ENCODE measurements around the gene CYB561A3.

Gene CYB561A3

DNA sequence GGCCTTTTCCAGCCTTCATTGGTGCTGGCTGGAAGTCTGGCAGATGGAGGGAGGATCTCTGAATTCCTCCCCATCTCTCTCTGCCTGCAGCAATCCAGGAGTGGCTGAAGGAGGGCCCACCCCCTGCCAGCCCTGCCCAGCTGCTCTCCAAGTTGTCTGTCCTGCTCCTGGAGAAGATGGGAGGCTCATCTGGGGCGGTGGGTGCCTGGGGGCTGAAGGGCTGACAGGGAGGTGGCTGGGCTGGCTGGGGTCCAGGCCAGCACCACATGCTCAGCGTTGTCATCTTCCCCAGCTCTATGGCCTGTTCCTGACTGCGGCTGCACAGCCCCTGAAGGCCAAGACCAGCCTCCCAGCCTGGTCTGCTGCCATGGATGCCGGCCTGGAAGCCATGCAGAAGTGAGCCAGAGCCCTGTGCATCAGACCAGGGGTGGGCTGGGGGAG, 16.5 kb downstream of the CYB561A3 start:
- no peak for DNase-seq (ENCODE audit: low read depth)

DNA sequence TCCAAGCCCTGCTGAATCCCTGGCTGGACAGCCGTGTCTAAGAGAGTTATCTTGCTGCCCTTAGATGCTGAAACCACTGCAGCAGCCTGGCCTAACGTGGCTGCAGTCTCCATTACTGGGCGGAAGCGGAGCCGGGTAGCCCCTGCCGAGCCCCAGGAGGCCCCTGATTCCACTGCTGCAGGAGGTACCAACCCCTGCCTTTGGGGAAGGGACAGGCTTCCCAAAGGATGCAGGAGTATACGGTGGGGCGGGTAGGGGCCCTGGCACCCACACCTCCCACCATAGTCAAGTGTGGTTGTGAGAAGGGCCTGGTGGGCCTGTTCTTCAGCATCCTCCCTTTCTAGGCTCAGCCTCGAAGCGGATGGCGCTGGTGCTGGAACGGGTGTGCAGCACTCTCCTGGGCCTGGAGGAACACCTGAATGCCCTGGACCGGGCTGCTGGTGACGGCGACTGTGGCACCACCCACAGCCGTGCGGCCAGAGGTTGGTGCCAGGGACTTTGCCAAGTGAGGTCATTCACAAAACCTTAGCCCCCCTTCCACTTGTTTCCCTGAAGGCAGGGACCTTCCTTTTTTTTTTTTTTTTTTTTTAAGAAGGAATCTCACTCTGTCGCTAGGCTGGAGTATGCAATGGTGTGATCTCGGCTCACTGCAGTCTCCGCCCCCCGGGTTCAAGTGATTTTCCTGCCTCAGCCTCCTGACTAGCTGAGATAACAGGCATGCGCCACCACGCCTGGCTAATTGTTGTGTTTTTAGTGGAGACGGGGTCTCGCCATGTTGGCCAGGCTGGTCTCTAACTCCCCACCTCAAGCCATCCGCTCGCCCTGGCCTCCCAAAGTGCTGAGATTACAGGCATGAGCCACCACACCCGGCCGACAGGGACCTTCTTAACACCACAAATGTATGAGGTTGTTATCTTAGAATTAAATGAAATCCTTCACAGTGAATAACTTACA, 17.6 kb downstream of the CYB561A3 start:
- DNase-seq (ENCODE audit: low read depth), result no peak

DNA sequence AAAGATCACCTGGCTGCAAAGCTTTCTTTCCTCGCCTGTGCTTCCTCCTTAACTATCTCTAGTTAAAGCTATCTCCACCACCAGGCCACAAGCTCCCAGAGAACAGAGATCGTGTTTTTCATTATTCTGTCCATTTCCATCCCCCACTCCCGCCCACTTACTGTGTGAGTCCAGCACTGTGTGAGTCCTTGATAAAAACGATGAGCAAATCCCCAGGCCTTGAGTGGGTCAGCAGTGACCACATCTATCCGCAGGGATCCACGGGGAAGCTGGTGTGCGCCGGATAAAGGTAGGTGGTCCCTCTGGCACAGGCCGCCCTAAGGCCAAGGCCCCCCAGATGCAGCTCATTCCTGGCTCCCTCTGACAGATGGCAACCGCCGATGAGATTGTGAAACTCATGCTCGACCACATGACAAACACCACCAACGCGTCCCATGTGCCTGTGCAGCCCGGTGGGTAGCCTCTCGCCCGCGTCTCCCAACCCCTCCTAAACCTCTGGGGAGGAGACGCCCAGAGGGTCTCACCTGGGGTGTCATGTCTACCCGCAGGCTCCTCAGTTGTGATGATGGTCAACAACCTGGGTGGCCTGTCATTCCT, 19.4 kb downstream of the CYB561A3 start:
- no peak for DNase-seq (ENCODE audit: low read depth)

DNA sequence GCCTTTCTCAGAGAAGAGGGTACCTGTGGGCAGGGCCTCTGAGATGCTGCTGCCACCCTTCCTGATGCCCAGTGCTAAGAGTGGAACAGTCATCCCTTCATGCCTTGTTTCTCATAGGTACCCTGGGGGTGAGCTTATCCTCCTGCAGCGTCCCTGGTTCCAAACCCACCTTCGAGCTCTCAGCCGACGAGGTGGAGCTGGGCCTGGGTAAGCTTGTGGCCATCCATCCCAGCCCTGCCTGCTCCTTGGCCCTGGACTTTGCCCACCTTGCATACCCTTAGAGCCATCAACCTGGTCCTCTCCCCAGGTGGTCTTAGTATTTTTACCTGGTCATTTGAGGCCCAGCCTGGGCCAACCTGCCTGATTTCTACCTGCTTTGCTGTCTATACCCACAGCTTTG, 20.0 kb downstream of the CYB561A3 start:
- DNase-seq (ENCODE audit: low read depth), result no peak

DNA sequence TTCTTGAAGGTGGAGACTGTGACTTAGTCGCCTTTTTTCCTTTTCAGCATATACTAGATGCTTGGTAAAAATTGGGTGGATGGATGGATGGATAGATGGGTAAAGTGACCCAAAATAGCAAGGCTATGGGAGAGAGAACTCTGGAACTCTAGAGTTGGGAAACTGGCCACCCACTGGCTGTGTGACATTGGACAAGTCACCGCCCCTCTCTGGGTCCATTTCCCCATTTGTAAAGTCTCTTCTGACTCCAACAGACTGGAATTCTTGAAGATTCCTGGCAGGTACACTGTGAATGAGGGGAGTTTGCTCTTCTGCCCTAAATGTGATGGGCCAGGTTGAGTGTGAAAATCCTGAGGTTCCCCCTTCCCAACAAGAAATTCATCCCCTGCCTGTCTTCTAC, 20.7 kb downstream of the CYB561A3 start:
- no peak for DNase-seq (ENCODE audit: low read depth)

DNA sequence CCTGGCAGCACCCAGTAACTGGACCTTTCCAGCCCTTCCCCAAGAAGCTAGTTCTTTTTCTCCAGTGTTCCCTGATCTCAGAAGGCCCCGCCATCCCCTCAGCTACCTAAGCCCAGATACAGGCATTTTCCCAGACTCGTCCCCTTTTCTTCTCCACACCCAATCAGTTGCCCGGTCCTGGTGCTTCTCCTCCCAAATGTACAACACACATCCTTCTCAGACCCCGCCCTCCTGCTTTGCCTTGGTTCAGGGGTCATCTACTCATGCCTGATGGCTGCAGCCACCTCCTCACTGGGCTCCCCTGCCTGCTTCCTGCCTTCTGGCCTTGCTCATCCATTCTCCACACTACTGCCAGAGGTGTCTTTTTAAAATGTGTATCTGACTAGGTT, 22.2 kb downstream of the CYB561A3 start:
- no peak for DNase-seq (ENCODE audit: low read depth)

DNA sequence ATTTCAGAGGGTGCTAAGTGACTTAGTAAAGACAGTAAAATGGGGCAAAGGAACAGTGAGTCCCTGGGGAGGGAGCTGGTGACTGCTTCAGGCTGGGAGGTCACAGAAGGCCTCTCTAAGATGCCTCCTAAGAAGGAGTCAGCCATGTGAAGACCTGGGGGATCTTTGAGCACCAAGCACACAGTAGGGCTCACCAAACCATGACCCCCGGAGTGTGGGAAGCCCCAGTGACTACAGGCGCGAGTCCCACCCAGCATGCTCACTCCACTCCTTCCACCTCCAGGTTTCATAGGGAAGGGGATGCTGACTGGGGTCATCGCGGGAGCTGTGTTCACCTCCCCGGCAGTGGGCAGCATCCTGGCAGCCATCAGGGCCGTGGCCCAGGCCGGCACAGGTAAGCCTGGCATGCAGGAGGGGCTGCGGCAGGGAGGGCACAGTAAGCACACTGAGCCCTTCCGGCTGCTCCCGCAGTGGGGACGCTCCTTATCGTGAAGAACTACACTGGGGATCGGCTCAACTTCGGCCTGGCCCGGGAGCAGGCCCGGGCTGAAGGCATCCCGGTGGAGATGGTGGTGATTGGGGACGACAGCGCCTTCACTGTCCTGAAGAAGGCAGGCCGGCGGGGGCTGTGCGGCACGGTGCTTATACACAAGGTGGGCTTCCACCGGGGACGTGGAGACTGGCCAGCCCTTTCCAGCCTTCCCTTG, 22.7 kb downstream of the CYB561A3 start:
- no peak for DNase-seq (ENCODE audit: low read depth)

DNA sequence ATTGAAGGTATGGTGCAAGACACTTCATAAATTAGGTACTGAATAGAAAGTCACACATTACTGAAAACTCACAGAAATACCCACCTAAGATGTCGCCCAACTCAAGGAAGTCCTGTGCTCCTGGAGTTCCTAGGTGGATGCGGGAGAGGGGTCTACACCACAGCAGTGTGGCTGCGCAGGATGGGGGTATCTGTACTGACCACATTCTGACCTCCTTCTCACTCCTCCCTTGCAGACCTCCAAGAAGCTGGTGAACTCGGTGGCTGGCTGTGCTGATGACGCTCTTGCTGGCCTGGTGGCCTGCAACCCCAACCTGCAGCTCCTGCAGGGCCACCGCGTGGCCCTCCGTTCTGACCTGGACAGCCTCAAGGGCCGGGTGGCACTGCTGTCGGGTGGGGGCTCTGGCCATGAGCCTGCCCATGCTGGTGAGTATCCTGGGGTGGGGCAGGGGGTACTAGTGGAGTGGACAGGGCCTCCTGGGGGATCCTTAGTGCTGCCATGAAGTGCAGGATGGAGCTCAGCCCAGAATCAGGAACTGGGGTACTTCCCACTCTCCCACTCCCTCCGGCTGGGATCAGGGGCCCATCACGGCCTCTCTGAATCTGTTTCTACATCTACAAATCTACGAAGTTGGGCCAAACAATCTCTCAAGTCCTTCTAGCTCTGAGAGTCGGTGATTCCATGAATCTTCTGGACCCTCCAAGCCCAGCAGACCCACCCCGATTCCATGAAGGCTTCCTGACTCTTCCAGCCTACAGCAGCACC, 23.8 kb downstream of the CYB561A3 start:
- no peak for DNase-seq (ENCODE audit: low read depth)

DNA sequence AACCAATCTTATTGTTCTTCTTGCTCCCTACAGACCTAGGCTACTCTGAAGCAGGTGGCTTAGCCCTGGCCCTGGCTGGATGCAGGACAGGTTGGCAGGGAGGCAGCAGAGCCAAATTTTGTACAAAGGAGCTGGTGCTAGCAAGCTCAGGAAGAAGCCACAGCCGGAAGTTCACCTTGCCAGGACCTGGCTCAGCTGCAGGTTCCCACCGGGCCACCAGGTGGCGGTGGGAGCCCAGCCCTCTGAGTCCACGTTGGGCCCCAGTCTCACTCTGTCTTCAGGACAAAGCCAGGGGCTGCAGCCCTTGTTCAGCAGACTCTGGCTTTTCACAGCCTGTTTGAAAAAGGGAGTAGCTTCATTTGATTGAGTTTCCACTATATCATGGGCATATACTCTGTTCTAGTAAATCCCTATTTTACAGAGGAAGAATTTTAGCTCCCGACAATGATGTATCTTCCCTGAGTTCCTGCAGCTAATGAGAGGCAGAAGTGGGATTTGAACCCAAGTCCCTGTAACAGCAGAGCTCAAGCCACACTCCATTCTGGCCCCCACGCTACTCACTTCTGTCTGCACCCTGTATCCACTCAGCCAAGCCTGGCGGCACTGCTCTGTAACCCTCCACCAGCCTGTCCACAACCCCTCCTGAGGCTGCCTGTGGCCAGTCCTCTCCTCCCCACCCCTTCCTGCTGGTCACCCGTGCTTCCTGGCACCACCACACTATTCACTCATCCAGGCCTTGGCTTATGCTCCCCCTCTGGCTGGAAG, 25.3 kb downstream of the CYB561A3 start:
- peak; percentile 57 for DNase-seq (ENCODE audit: low read depth)

DNA sequence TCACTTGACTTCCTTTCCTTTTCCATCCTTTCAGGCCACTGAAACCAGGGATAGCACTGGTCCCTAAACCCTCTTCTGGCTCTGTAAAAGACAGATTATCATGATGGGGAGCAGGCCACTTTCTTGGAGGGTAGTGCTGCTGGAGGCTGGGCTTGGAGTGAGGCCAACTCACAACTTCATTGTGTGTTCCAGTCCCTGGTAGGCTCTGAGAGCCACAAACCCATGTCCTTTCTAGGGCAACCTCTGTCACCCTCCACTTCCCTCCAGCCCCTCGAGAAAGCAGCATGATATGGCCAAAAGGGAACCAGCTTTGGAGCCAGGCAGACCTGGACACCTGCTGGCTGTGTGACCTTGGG, 26.3 kb downstream of the CYB561A3 start:
- DNase-seq (ENCODE audit: low read depth), result no peak

DNA sequence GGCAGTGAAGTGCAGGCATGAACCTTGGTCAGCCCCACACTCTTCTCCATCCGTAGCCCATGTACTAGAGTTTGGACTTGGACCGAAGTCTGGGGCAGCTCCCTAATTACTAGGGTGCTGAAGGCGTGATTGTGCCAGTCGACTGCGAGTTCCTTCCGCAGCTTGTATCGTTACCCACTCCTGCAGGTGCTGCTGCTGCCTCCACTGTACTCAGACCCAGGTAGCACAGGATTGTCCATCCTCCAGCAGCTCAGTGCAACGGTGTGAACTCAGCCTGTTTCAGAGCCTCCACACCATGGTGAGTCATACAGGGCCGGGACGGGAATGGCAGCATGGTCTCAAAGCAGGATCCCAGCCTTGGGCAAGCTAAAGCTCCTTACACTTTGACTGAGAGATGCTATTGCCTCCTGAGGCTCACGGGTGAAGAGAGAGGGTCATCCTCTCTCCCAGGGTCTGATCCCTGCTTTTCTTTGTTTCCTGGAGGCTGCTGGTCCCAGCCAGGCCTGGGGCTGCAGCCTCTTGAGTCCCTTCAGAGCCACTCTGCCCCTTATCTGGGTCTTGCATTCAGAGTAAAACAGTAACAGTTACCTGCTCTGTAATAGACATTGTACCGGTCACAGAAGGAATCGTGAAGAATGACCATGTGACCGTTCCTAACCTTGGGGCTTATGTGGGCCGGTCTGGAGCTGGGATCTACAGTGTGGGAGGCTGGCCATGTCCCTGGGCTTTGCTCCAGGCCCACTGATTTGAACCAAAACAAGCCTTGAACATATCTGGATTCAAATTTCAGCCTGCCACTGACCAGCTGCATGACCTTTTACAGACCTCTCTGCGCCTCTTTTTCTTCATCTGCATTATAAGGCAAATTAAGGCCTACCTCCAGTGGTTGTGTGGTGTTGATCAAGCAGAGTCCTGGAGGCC, 27.0 kb downstream of the CYB561A3 start:
- DNase-seq (ENCODE audit: low read depth), result no peak

DNA sequence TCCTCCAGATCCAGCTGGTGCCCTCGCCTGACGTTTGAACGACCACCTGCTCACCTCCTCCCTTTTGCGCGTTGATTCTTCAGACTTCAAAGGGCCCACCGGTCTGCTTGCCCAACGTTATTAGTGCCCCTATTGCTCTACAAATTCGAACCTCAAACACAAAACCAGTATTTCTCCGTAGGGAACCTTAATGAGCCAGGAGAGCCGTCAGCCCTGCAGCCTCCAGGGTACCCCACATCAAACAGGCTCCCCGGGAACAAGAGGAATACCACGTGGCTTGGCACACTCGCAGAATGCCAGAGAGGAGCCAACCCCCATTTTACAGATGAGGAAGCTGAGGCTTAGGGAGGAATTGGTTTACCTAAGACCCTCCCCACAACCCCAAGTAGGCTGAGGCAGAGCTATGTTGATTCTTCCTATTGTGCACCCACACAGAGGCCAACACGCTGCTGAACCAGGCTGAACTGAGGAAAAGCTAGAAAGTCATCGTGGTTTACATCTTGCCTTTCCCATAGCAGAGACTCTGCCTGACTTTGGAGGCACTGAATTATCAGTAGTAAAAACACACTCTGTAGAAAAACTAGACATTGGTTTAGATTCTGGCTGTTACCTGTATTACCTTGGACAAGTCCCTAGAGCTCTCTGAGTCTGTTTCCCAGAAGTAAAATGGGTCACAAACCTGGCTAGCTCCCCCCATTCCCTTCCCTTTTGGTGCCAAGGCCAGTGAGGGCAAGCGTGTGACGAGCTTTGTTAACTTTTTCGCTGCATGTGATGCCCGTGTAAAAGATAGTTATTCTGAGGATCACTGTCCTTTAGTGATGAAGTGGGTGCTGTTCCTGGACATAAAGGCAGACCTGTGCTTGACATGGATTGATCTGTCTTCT, 27.9 kb downstream of the CYB561A3 start:
- no peak for DNase-seq (ENCODE audit: low read depth)

DNA sequence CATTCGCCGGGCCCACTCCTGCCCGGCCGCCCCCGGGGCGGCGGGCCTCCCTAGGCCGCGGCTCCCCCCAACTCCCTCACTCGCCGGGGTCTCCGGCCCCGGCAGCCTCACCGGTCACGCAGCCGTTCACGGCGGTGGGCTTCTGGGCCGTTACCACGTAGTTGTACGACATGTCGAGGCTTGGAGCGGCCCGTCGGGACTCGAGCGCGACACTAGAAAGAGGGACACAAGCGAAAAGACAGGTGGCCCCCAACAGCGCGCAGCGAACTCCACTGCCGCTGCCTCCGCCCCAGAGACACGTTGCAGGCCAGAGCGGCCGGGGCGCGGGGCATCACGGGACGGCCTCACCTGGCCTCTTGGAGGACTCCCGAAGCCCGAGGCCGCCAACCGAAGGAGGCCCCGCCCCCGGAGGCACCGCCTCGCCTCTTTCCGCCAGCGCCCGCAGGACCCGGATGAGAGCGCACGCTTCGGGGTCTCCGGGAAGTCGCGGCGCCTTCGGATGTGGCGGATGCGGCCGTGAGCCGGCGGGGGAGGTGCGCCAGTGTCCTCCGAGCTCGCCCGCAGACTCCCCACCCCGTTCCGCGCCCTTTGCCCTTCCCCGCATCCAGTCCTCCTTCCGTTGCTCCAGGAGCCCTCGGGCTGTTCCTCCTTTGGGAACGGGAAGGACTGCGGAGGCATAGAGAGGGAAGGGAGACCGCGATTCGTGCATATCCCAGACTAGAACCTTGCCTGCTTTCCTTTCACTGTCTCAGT, 28.7 kb downstream of the CYB561A3 start, which contains the start of the genes DDB1 and TKFC:
DDB1 (minus strand) TSS at position 309 of the 753 bp plus-strand sequence; CDS start at position 172, 137 bp downstream.
TKFC (plus strand) TSS at position 432 of the 753 bp plus-strand sequence. CDS start 1,501 bp downstream, outside the sequence.
- peak; percentile 83 for DNase-seq (ENCODE audit: low read depth)

DNA sequence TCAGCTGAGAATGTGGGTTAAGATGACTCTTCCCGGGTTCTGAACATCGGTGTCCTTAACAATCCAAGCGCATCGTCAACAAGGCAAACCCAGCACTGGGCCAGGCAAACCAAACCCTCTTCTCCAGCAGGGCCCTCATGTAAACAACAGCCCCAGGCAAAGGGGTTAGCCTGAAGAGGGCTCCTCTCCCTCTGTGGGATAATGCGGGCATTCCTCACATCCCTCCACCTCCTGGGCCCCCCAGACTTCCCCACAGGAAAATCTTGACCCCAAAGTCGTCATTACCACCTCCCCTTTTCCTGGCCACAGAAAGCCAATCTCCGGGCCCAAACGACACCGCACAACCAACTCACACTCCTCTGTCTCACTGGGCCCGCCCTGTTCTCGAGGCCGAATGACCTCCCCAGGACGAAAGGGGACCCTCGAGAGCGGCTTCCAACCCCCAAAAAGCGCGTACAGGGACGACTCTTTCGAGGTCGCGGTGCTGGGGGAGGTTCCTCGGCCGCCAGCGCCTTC, 29.3 kb downstream of the CYB561A3 start:
- no peak for DNase-seq (ENCODE audit: low read depth)

DNA sequence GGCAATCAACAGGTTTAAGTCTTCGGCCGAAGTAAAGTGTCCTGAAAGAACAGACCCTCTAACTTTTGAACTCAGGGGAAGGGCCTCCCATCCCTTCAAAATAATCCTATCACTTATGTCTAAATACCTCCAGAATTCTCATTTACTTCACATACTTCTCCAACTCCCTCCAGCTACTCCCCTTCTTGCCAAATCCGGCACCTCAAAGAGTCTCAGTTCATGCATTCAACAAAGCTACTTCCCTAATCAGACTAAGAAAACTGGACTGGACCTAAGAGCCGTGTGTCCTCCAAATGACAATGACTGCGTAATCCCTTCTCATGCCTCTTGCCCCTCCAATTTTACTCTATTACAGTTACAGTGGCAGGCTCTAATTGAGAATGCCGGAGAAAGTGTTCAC, 30.0 kb downstream of the CYB561A3 start:
- DNase-seq (ENCODE audit: low read depth), result no peak

DNA sequence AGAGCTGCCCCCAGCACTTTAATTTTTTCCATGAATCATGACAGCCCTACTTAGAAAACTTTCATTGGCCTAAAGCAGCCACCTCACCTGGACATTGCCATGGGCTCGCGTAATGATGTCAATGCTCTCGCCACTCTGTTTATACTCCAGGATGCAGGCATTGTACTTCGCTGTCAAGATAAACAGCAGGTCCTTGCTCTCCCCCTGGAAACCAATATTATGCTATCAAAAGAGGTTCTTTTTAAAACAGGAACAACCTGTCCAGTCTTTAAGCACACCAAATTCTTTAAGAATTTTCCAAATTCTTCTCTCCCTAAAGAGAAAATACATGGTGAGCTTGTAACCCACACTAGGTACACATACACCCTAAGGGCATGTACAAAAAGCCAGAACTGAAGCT, 31.8 kb downstream of the CYB561A3 start:
- no peak for DNase-seq (ENCODE audit: low read depth)

DNA sequence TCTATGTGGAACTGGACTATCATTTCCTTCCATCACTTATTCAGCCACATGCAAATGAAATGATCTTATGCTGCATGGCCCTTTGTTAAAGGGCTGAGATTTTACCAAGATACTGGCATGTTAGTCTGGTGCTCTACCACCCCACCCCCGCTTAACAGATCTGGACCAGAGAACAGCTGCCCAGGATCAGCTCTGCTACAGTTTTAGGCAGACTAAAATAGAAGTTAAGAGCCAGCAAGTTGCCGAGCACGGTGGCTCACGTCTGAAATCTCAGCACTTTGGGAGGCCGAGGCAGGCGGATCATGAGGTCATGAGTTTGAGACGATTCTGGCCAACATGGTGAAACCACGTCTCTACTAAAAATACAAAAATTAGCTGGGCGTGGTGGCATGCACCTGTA, 33.3 kb downstream of the CYB561A3 start:
- no peak for DNase-seq (ENCODE audit: low read depth)

DNA sequence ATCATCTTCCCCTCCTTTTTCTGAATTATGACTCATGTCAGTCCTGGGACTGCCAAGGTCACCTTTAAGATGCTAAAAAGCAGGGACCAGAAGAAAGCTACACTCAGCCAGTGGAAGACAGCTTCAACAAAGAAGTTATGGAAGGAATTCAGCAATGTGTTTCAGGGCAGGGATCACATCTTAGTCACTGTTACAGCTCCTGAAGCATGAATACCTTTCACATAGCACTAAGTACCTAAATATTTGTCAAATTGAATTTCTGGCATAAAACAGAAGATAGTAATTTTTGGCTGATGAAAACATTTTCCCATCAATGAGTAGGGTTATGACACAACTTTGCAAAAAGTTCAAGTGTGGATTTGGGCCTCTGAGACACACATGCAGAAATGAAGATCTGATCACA, 34.0 kb downstream of the CYB561A3 start:
- DNase-seq (ENCODE audit: low read depth), result no peak
